Liver (tissue), 9 donors: Measurements from ENCODE around the gene GRB14. TPM values are rescaled to one million over a fixed set of nuclear protein-coding genes. Genes with fewer than 3 reads are reported as not detected.

Experiments
- DNase-seq: peaks from one replicate; pipeline ENCODE4 v3.0.0-alpha.2; 2017; ENCODE audit warnings: low spot score
- H3K27ac ChIP-seq, 2 donors: one replicate each; pipeline ENCODE4 v1.7.0; 2013; ENCODE audit warnings: inconsistent platforms in 2 of 2, low read length in 2 of 2, control low read depth in 1 of 2, low read depth in 1 of 2, mild to moderate bottlenecking in 1 of 2
- H3K27me3 ChIP-seq, 4 donors: one replicate each; pipeline versions ENCODE4 v1.6.1 to v1.7.0; 2013; ENCODE audit warnings: low read length in 3 of 4, inconsistent platforms in 1 of 4, mild to moderate bottlenecking in 1 of 4, moderate library complexity in 1 of 4; ENCODE audit not compliant: control insufficient read depth in 4 of 4, insufficient read depth in 4 of 4
- H3K36me3 ChIP-seq, 4 donors: one replicate each; pipeline versions ENCODE4 v1.6.1 to v1.7.0; 2013; ENCODE audit warnings: low read length in 3 of 4, mild to moderate bottlenecking in 3 of 4, low read depth in 1 of 4, moderate library complexity in 1 of 4; ENCODE audit not compliant: control insufficient read depth in 4 of 4, insufficient read depth in 3 of 4
- H3K4me1 ChIP-seq, 4 donors: one replicate each; pipeline versions ENCODE4 v1.6.1 to v1.7.0; 2013; ENCODE audit warnings: low read length in 3 of 4, mild to moderate bottlenecking in 3 of 4, moderate library complexity in 1 of 4; ENCODE audit not compliant: control insufficient read depth in 4 of 4, insufficient read depth in 4 of 4
- H3K4me3 ChIP-seq, 3 donors: one replicate each; pipeline versions ENCODE4 v1.6.1 to v1.7.0; 2013; ENCODE audit warnings: low read length in 3 of 3, control low read depth in 1 of 3, low read depth in 1 of 3, mild to moderate bottlenecking in 1 of 3
- H3K9ac ChIP-seq, 2 donors: one replicate each; pipeline ENCODE4 v1.7.0; 2013; ENCODE audit warnings: low read length in 2 of 2, mild to moderate bottlenecking in 2 of 2, moderate library complexity in 2 of 2, control low read depth in 1 of 2, low read depth in 1 of 2
- H3K9me3 ChIP-seq, 4 donors: one replicate each; pipeline versions ENCODE4 v1.6.1 to v1.7.0; 2013; ENCODE audit warnings: low read length in 3 of 4; ENCODE audit not compliant: control insufficient read depth in 4 of 4
- CTCF ChIP-seq: fragments of 150-350 bp; IDR thresholded peaks from 2 replicates; pipeline ENCODE4 v1.5.1; 2017; ENCODE audit warnings: improper control_type of control experiment, low read depth, low read length; ENCODE audit not compliant: missing input control
- EGR1 ChIP-seq, 2 donors: IDR thresholded peaks; 2 replicates each; pipeline ENCODE4 v1.6.1; 2016 to 2018; ENCODE audit warnings: antibody characterized with exemption in 2 of 2, low read depth in 2 of 2
- FOXA1 ChIP-seq: IDR thresholded peaks from 2 replicates; pipeline ENCODE4 v1.6.1; 2016; ENCODE audit warnings: antibody characterized with exemption
- FOXA2 ChIP-seq: IDR thresholded peaks from 2 replicates; pipeline ENCODE4 v1.6.1; 2016; ENCODE audit warnings: antibody characterized with exemption
- GABPA ChIP-seq, 2 donors: IDR thresholded peaks in 1 of 2; conservative IDR thresholded peaks in 1 of 2; 2 replicates each; pipeline ENCODE4 v1.6.1; 2016; ENCODE audit warnings: antibody characterized with exemption in 2 of 2, mild to moderate bottlenecking in 1 of 2, moderate library complexity in 1 of 2
- HNF4A ChIP-seq, 2 donors: conservative IDR thresholded peaks; 2 replicates each; pipeline ENCODE4 v1.6.1; 2016; ENCODE audit warnings: antibody characterized with exemption in 2 of 2, mild to moderate bottlenecking in 2 of 2
- HNF4G ChIP-seq: IDR thresholded peaks from 2 replicates; pipeline ENCODE4 v1.6.1; 2016; ENCODE audit warnings: antibody characterized with exemption
- JUND ChIP-seq, 2 donors: IDR thresholded peaks; 2 replicates each; pipeline ENCODE4 v1.6.1; 2016; ENCODE audit warnings: antibody characterized with exemption in 2 of 2
- NR2F2 ChIP-seq: IDR thresholded peaks from 2 replicates; pipeline ENCODE4 v1.6.1; 2016; ENCODE audit warnings: antibody characterized with exemption
- RAD21 ChIP-seq, 2 donors: IDR thresholded peaks; 2 replicates each; pipeline ENCODE4 v1.6.1; 2016; ENCODE audit warnings: antibody characterized with exemption in 2 of 2, mild to moderate bottlenecking in 2 of 2
- RXRA ChIP-seq, 2 donors: IDR thresholded peaks; 2 replicates each; pipeline ENCODE4 v1.6.1; 2017 to 2018; ENCODE audit warnings: antibody characterized with exemption in 2 of 2, mild to moderate bottlenecking in 1 of 2
- SP1 ChIP-seq: IDR thresholded peaks from 2 replicates; pipeline ENCODE4 v1.6.1; 2018; ENCODE audit warnings: antibody characterized with exemption, mild to moderate bottlenecking
- TAF1 ChIP-seq: conservative IDR thresholded peaks from 2 replicates; pipeline ENCODE4 v1.6.1; 2016; ENCODE audit warnings: antibody characterized with exemption, mild to moderate bottlenecking
- YY1 ChIP-seq: IDR thresholded peaks from 2 replicates; pipeline ENCODE4 v1.6.1; 2016; ENCODE audit warnings: antibody characterized with exemption, mild to moderate bottlenecking
- WGBS: extraction: QIAGEN DNeasy Blood & Tissue Kit; methylation state at CpG from one replicate; pipeline ENCODE4 v1.1.7; 2013; 5-methylcytosine and 5-hydroxymethylcytosine counted together
- polyA plus RNA-seq, 2 donors: library from polyadenylated mRNA; stranded (reverse) in 1 of 2; unstranded in 1 of 2; fragments of 200-250 nt in 1 of 2; fragments of >200 nt in 1 of 2; fragmentation: Nextera tagmentation in 1 of 2; extraction: Ambion mirVana in 1 of 2; gene quantifications; one replicate each; pipeline versions ENCODE4 v1.2.1 to v1.2.3, GENCODE V29; 2013 to 2015
- total RNA-seq, 2 donors: library from RNA; depleted of rRNA; stranded (reverse); fragments of >200 nt; gene quantifications; one replicate each; pipeline ENCODE4 v1.2.3, GENCODE V29; 2014
- TF ChIP-seq, protein P1 (sequence below): IDR thresholded peaks from 2 replicates; pipeline ENCODE4 v1.6.1; 2016; ENCODE audit warnings: antibody characterized with exemption
- TF ChIP-seq, protein P2 (sequence below): IDR thresholded peaks from 2 replicates; pipeline ENCODE4 v1.6.1; 2016; ENCODE audit warnings: antibody characterized with exemption, mild to moderate bottlenecking
- TF ChIP-seq, protein P3 (sequence below): IDR thresholded peaks from 2 replicates; pipeline ENCODE4 v1.6.1; 2016; ENCODE audit warnings: antibody characterized with exemption
- donor health status: healthy.
- donor health status: healthy.
- donor health status: healthy.
- donor health status: healthy.
- donor health status: healthy.

GRB14 gene
- total and polyA plus RNA-seq, 4 donors: 1.0 to 119 (median 33.0) TPM

GRCh38 chr2:164593959-164594358 lies 27.3 kb downstream of the GRB14 start:
- Histone ChIP-seq H3K4me1 (peaks cover 0 to 4% (median 0%) of the 10 kb centered on the region in 4 donors), H3K36me3 (peaks cover 0 to 3% (median 0%) of the 10 kb centered on the region in 4 donors), H3K4me3 (no peak overlapping the region), H3K9me3 (no peaks in the 10 kb centered on the region), H3K27ac (no peak overlapping the region), H3K9ac (no peak overlapping the region), H3K27me3 (no peaks in the 10 kb centered on the region)
- TF ChIP-seq FOXA2: no peak
- TF ChIP-seq YY1: no peak
- no peak for TF ChIP-seq RXRA (IDR thresholded peaks at IDR 0.05)
- TF ChIP-seq EGR1 (IDR thresholded peaks at IDR 0.05; ENCODE audit: low read depth in 2 of 2): no peak
- no peak for TF ChIP-seq RAD21 (IDR thresholded peaks at IDR 0.05)
- no peak for TF ChIP-seq FOXA1
- TF ChIP-seq, protein P1, sequence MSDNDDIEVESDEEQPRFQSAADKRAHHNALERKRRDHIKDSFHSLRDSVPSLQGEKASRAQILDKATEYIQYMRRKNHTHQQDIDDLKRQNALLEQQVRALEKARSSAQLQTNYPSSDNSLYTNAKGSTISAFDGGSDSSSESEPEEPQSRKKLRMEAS: no peak
- no peak for TF ChIP-seq TAF1
- TF ChIP-seq, protein P2, sequence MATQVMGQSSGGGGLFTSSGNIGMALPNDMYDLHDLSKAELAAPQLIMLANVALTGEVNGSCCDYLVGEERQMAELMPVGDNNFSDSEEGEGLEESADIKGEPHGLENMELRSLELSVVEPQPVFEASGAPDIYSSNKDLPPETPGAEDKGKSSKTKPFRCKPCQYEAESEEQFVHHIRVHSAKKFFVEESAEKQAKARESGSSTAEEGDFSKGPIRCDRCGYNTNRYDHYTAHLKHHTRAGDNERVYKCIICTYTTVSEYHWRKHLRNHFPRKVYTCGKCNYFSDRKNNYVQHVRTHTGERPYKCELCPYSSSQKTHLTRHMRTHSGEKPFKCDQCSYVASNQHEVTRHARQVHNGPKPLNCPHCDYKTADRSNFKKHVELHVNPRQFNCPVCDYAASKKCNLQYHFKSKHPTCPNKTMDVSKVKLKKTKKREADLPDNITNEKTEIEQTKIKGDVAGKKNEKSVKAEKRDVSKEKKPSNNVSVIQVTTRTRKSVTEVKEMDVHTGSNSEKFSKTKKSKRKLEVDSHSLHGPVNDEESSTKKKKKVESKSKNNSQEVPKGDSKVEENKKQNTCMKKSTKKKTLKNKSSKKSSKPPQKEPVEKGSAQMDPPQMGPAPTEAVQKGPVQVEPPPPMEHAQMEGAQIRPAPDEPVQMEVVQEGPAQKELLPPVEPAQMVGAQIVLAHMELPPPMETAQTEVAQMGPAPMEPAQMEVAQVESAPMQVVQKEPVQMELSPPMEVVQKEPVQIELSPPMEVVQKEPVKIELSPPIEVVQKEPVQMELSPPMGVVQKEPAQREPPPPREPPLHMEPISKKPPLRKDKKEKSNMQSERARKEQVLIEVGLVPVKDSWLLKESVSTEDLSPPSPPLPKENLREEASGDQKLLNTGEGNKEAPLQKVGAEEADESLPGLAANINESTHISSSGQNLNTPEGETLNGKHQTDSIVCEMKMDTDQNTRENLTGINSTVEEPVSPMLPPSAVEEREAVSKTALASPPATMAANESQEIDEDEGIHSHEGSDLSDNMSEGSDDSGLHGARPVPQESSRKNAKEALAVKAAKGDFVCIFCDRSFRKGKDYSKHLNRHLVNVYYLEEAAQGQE: no peak
- TF ChIP-seq CTCF: no peak
- TF ChIP-seq, protein P3, sequence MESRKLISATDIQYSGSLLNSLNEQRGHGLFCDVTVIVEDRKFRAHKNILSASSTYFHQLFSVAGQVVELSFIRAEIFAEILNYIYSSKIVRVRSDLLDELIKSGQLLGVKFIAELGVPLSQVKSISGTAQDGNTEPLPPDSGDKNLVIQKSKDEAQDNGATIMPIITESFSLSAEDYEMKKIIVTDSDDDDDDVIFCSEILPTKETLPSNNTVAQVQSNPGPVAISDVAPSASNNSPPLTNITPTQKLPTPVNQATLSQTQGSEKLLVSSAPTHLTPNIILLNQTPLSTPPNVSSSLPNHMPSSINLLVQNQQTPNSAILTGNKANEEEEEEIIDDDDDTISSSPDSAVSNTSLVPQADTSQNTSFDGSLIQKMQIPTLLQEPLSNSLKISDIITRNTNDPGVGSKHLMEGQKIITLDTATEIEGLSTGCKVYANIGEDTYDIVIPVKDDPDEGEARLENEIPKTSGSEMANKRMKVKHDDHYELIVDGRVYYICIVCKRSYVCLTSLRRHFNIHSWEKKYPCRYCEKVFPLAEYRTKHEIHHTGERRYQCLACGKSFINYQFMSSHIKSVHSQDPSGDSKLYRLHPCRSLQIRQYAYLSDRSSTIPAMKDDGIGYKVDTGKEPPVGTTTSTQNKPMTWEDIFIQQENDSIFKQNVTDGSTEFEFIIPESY: no peak
- TF ChIP-seq SP1: no peak
- no peak for DNase-seq

GRCh38 chr2:164593541-164593940 lies 27.7 kb downstream of the GRB14 start:
- Histone ChIP-seq H3K36me3 (peaks cover 0 to 3% (median 0%) of the 10 kb centered on the region in 4 donors), H3K4me3 (no peak overlapping the region), H3K27ac (no peak overlapping the region), H3K27me3 (no peaks in the 10 kb centered on the region), H3K4me1 (peaks cover 0 to 4% (median 0%) of the 10 kb centered on the region in 4 donors), H3K9me3 (no peaks in the 10 kb centered on the region), H3K9ac (no peak overlapping the region)
- no peak for DNase-seq
- 88% methylated on average over 4 of the region's 4 CpGs for WGBS
- TF ChIP-seq FOXA1: no peak
- no peak for TF ChIP-seq HNF4G
- TF ChIP-seq, protein P3: no peak
- no peak for TF ChIP-seq GABPA (IDR thresholded peaks at IDR 0.05 in 1 of 2, conservative IDR thresholded peaks at IDR 0.05 in 1 of 2)
- TF ChIP-seq JUND (IDR thresholded peaks at IDR 0.05): no peak
- TF ChIP-seq CTCF: no peak
- TF ChIP-seq HNF4A (conservative IDR thresholded peaks at IDR 0.05): no peak
- no peak for TF ChIP-seq NR2F2
- no peak for TF ChIP-seq FOXA2
- TF ChIP-seq, protein P2: no peak
- TF ChIP-seq YY1: no peak
